ENCODE measurements around the gene TASL. TPM values are rescaled to one million over a fixed set of nuclear protein-coding genes. Genes with fewer than 3 reads are reported as not detected.

TASL gene
- total RNA-seq (under 1 TPM; 0.49 to 0.71 (median 0.56) TPM), polyA plus RNA-seq (0.11 TPM)
- long read RNA-seq, donor 1, partial matches to known transcripts: 0 of 2 reads
- long read RNA-seq, donor 1, other reads (novel, unspliced or antisense): 0 of 2 reads
- long read RNA-seq, donor 2: 0 reads
- long read RNA-seq, donor 3, partial matches to known transcripts: 0 of 1 reads
- long read RNA-seq, donor 3, other reads (novel, unspliced or antisense): 0 of 1 reads
- long read RNA-seq, donor 4: 0 reads

GRCh38 chrX:30577362-30577991, at the start of gene TASL:
TSS of gene TASL (minus strand) at chrX:30577766. CDS start at chrX:30560355, 17,411 bp downstream.
- 65% methylated on average over 10 of the region's 10 CpGs for WGBS
- H3K27me3 ChIP-seq (ENCODE audit: control insufficient read depth, insufficient read depth): no peaks in the 10 kb centered on the region
- H3K9me3 ChIP-seq (ENCODE audit: control insufficient read depth, low read length): no peaks in the 10 kb centered on the region
- DNase-seq: peak in 1 of 3 donors; percentile 29
- H3K4me1 ChIP-seq (ENCODE audit: control insufficient read depth, insufficient read depth, low read length): no peaks in the 10 kb centered on the region
- no peak for ATAC-seq
- H3K4me3 ChIP-seq (ENCODE audit: low read length): peak within 1 kb of the TSS; percentile 20
- H3K27ac ChIP-seq (ENCODE audit: low read length): no peak within 1 kb of the TSS
- intact Hi-C loops (cut with DNase I): no loop called here

- ATAC-seq (no peak), DNase-seq (no peak)
- Histone ChIP-seq H3K4me3 (ENCODE audit: low read length) (no peak overlapping the region), H3K27ac (ENCODE audit: low read length) (no peak overlapping the region), H3K27me3 (ENCODE audit: control insufficient read depth, insufficient read depth) (no peaks in the 10 kb centered on the region), H3K4me1 (ENCODE audit: control insufficient read depth, insufficient read depth, low read length) (no peaks in the 10 kb centered on the region), H3K9me3 (ENCODE audit: control insufficient read depth, low read length) (no peaks in the 10 kb centered on the region)
- 77% methylated on average over 2 of the region's 2 CpGs for WGBS
- intact Hi-C loops (cut with DNase I): no loop called here
Measured at GRCh38 chrX:30626402-30626801, 48.8 kb upstream of the TASL start.

- Histone ChIP-seq H3K4me3 (ENCODE audit: low read length) (no peak overlapping the region), H3K4me1 (ENCODE audit: control insufficient read depth, insufficient read depth, low read length) (no peaks in the 10 kb centered on the region), H3K27ac (ENCODE audit: low read length) (no peak overlapping the region), H3K27me3 (ENCODE audit: control insufficient read depth, insufficient read depth) (no peaks in the 10 kb centered on the region), H3K9me3 (ENCODE audit: control insufficient read depth, low read length) (no peaks in the 10 kb centered on the region)
- intact Hi-C loops (cut with DNase I): no loop called here
- ATAC-seq (no peak), DNase-seq (no peak)
- 89% methylated on average over 2 of the region's 2 CpGs for WGBS
Measured at GRCh38 chrX:30622361-30622760, 44.8 kb upstream of the TASL start.

GRCh38 chrX:30620980-30621618, 43.5 kb upstream of the TASL start:
- Histone ChIP-seq H3K27me3 (ENCODE audit: control insufficient read depth, insufficient read depth) (no peaks in the 10 kb centered on the region), H3K27ac (ENCODE audit: low read length) (no peak overlapping the region), H3K4me3 (ENCODE audit: low read length) (no peak overlapping the region), H3K4me1 (ENCODE audit: control insufficient read depth, insufficient read depth, low read length) (no peaks in the 10 kb centered on the region), H3K9me3 (ENCODE audit: control insufficient read depth, low read length) (no peaks in the 10 kb centered on the region)
- peak in 1 of 3 donors; percentile 16 for DNase-seq
- intact Hi-C loops (cut with DNase I): no loop called here
- peak; percentile 36 to 79 for ATAC-seq
- 5% methylated on average over 2 of the region's 2 CpGs for WGBS

GRCh38 chrX:30620125-30620524, 42.6 kb upstream of the TASL start:
- intact Hi-C loops (cut with DNase I): no loop called here

GRCh38 chrX:30618160-30618765, 40.7 kb upstream of the TASL start:
- no peaks in the 10 kb centered on the region for H3K4me1 ChIP-seq (ENCODE audit: control insufficient read depth, insufficient read depth, low read length)
- 70% methylated on average over 7 of the region's 7 CpGs for WGBS
- H3K4me3 ChIP-seq (ENCODE audit: low read length): no peak overlapping the region
- H3K27ac ChIP-seq (ENCODE audit: low read length): no peak overlapping the region
- no peaks in the 10 kb centered on the region for H3K27me3 ChIP-seq (ENCODE audit: control insufficient read depth, insufficient read depth)
- no peak for ATAC-seq
- DNase-seq: no peak
- intact Hi-C loops (cut with DNase I): no loop called here
- H3K9me3 ChIP-seq (ENCODE audit: control insufficient read depth, low read length): no peaks in the 10 kb centered on the region

More at GRCh38 chrX:30620125-30620524, 42.6 kb upstream of the TASL start:
- DNase-seq: no peak
- Histone ChIP-seq H3K27ac (ENCODE audit: low read length) (no peak overlapping the region), H3K4me1 (ENCODE audit: control insufficient read depth, insufficient read depth, low read length) (no peaks in the 10 kb centered on the region), H3K4me3 (ENCODE audit: low read length) (no peak overlapping the region), H3K27me3 (ENCODE audit: control insufficient read depth, insufficient read depth) (no peaks in the 10 kb centered on the region), H3K9me3 (ENCODE audit: control insufficient read depth, low read length) (no peaks in the 10 kb centered on the region)
- whole genome bisulfite sequencing: 83% methylated on average over 3 of the region's 3 CpGs
- ATAC-seq: no peak

GRCh38 chrX:30615229-30615628, 37.7 kb upstream of the TASL start:
- ATAC-seq: no peak
- 86% methylated on average over 4 of the region's 4 CpGs for WGBS
- no peak overlapping the region for H3K27ac ChIP-seq (ENCODE audit: low read length)

GRCh38 chrX:30613721-30614120, 36.2 kb upstream of the TASL start:
- no peak for DNase-seq
- Histone ChIP-seq H3K27me3 (ENCODE audit: control insufficient read depth, insufficient read depth) (no peaks in the 10 kb centered on the region), H3K4me3 (ENCODE audit: low read length) (no peak overlapping the region), H3K27ac (ENCODE audit: low read length) (no peak overlapping the region), H3K9me3 (ENCODE audit: control insufficient read depth, low read length) (no peaks in the 10 kb centered on the region), H3K4me1 (ENCODE audit: control insufficient read depth, insufficient read depth, low read length) (no peaks in the 10 kb centered on the region)
- intact Hi-C loops (cut with DNase I): no loop called here
- no peak for ATAC-seq
- 48% methylated on average over 5 of the region's 5 CpGs for WGBS

More at GRCh38 chrX:30615229-30615628, 37.7 kb upstream of the TASL start:
- intact Hi-C loops (cut with DNase I): no loop called here
- Histone ChIP-seq H3K4me3 (ENCODE audit: low read length) (no peak overlapping the region), H3K4me1 (ENCODE audit: control insufficient read depth, insufficient read depth, low read length) (no peaks in the 10 kb centered on the region), H3K27me3 (ENCODE audit: control insufficient read depth, insufficient read depth) (no peaks in the 10 kb centered on the region), H3K9me3 (ENCODE audit: control insufficient read depth, low read length) (no peaks in the 10 kb centered on the region)
- DNase-seq: no peak

- WGBS: 84% methylated on average over 6 of the region's 6 CpGs
- DNase-seq (no peak), ATAC-seq (no peak)
- intact Hi-C loops (cut with DNase I): no loop called here
- Histone ChIP-seq H3K4me3 (ENCODE audit: low read length) (no peak overlapping the region), H3K9me3 (ENCODE audit: control insufficient read depth, low read length) (no peaks in the 10 kb centered on the region), H3K27ac (ENCODE audit: low read length) (no peak overlapping the region), H3K27me3 (ENCODE audit: control insufficient read depth, insufficient read depth) (no peaks in the 10 kb centered on the region), H3K4me1 (ENCODE audit: control insufficient read depth, insufficient read depth, low read length) (no peaks in the 10 kb centered on the region)
Measured at GRCh38 chrX:30612250-30612655, 34.7 kb upstream of the TASL start.

GRCh38 chrX:30610026-30610425, 32.5 kb upstream of the TASL start:
- intact Hi-C loops (cut with DNase I): no loop called here

GRCh38 chrX:30607155-30607554, 29.6 kb upstream of the TASL start:
- no peaks in the 10 kb centered on the region for H3K27me3 ChIP-seq (ENCODE audit: control insufficient read depth, insufficient read depth)
- no peaks in the 10 kb centered on the region for H3K9me3 ChIP-seq (ENCODE audit: control insufficient read depth, low read length)
- H3K27ac ChIP-seq (ENCODE audit: low read length): no peak overlapping the region
- no peaks in the 10 kb centered on the region for H3K4me1 ChIP-seq (ENCODE audit: control insufficient read depth, insufficient read depth, low read length)
- intact Hi-C loops (cut with DNase I): no loop called here
- 29% methylated on average over 1 of the region's 1 CpG for whole genome bisulfite sequencing
- H3K4me3 ChIP-seq (ENCODE audit: low read length): no peak overlapping the region
- no peak for DNase-seq
- no peak for ATAC-seq

More at GRCh38 chrX:30610026-30610425, 32.5 kb upstream of the TASL start:
- H3K9me3 ChIP-seq (ENCODE audit: control insufficient read depth, low read length): no peaks in the 10 kb centered on the region
- WGBS: 62% methylated on average over 2 of the region's 2 CpGs
- no peaks in the 10 kb centered on the region for H3K4me1 ChIP-seq (ENCODE audit: control insufficient read depth, insufficient read depth, low read length)
- H3K4me3 ChIP-seq (ENCODE audit: low read length): no peak overlapping the region
- no peak for ATAC-seq
- H3K27me3 ChIP-seq (ENCODE audit: control insufficient read depth, insufficient read depth): no peaks in the 10 kb centered on the region
- H3K27ac ChIP-seq (ENCODE audit: low read length): no peak overlapping the region
- DNase-seq: no peak

All from right cardiac atrium (tissue), 5 donors.